ENCODE data around the gene LAMA5.
A peak's percentile ranks its signal among the peaks of the same experiment; 100 is the strongest.
"Not testable (repeated sequence)": the region's sequence is repeated elsewhere in the genome, so short reads cannot be mapped to it uniquely, and the experiment has no call there.

The LAMA5 gene

DNA sequence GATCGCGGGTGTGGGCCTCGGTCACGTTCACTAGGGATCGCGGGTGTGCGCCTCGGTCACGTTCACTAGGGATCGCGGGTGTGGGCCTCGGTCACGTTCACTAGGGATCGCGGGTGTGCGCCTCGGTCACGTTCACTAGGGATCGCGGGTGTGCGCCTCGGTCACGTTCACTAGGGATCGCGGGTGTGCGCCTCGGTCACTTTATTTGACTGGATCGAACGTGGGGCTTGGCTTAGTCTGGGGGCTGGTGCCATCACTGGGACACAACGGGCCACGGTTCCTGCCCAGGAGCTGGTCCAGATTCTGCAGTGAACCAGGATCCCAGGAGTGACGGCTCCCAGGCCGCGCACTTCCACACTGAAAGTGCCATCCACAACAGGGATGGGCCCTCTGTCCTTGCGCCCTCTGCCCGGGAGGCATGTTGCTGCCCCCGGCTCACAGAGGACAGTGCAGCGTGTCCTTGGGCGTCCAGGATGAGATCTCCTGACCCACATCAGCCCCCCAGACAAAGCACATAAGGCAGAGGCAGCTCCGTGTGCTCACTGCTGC, 6.6 kb upstream of the LAMA5 start:
- DNase-seq (ENCODE audit: insufficient read length, low spot score), result not testable (repeated sequence)
- FAIRE-seq, result peak; percentile 64

DNA sequence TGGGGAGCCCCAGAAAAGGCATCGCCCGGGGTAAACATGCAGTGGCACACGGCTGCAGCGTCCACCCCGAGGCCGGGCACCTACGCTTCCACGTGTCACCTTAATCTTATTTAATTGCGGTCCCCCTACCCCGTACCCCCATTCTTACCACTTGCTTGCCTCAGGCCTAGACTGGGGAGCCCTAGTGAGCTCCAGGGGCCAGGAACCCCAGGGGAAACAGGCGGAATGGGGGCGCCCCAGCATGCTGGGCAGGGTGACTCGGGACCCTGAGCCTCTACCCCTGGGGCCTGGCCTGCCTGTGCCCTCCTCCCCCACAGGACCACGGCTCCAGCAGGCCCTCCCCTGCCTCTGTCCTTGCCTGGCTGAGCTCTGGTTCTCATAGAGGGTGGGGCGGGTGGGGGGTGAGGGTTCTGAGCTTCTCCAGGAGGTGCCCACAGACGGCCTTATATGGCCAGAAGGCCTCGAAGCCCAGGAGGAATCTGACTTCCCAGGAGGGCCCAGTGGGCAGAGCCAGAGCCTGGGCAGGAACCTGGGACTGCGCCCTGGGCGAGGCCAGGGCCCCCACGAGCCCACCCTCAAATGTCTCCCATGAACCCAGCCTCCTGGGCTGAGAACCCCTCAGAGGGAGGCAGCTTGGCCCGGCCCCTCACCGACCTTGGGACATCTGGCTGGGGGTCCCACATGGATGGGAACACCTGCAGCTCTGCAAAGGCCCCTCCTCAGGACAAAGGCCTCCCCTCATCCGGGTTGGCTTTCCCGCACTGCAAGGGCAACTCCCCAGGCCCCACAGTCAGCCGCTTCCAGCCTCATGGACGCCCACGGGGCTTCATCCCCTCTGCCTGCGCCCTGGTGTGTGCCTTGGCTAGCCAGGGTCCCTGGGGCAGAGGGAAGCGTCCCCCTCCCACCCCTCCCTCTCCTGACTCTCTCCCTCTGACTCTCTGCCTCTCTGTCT, 5.2 kb upstream of the LAMA5 start:
- no peak for FAIRE-seq
- DNase-seq (ENCODE audit: insufficient read length, low spot score), result no peak

DNA sequence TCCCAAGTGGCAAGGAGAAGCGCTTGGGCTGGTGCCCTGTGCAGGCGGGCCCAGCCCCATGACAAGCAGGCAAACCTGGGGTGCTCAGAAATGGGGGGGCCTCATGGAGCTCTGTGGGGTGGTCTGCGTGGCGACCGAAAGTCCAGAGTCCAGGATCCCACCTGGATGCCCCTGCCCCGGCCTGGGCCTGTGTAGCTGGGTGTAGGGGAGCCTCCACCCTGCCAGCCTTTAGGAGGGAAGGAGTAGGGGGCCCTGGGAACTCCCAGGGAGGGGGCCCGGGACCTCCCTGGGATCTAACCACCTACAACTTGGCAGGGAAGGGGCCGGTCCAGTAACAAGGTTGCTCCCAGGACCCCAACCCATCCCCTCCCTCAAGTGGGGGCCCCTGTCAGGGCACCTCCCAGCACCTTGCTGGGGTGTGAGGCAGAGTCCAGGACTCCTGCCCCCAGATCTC, 4.5 kb upstream of the LAMA5 start:
- DNase-seq (ENCODE audit: insufficient read length, low spot score) (no peak), FAIRE-seq (no peak)

DNA sequence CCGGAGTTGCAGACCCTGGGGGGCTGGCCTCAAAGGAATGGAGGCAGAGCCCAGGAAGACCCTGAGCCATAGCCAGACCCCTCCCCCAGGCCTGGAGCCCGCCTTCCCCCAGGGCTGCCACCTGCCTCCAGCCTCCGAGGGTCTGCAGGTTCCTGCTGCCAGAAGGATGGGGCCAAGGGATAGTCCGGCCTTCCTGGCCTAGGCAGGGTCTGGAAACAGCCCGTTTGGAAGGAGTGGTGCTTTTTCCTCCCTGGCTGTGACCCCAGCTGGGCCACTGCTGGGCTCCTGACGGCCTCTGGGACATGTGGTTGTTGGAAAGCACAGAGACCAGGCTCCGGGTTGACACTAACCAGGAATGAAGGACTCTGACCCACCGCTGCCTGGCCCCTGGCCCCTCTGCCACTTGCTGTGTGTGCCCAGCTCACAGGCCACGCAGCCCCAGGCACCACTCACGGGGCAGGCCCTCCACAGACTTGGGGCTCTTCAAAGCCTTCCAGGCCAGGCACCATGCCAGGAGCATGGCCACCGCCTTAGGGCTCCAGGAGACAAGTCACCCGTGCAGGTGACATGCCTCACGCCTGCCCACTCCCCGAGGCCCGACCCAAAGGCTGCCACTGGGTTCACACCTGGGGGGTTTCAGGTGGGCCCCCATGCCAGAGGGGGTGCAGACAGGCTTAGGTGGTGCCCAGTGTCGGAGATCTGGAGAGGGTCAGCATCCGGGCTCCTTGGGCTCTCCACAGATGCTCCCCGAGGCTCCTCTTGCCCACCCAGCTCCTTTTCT, 3.9 kb upstream of the LAMA5 start:
- DNase-seq (ENCODE audit: insufficient read length, low spot score) (no peak), FAIRE-seq (peak; percentile 72)

DNA sequence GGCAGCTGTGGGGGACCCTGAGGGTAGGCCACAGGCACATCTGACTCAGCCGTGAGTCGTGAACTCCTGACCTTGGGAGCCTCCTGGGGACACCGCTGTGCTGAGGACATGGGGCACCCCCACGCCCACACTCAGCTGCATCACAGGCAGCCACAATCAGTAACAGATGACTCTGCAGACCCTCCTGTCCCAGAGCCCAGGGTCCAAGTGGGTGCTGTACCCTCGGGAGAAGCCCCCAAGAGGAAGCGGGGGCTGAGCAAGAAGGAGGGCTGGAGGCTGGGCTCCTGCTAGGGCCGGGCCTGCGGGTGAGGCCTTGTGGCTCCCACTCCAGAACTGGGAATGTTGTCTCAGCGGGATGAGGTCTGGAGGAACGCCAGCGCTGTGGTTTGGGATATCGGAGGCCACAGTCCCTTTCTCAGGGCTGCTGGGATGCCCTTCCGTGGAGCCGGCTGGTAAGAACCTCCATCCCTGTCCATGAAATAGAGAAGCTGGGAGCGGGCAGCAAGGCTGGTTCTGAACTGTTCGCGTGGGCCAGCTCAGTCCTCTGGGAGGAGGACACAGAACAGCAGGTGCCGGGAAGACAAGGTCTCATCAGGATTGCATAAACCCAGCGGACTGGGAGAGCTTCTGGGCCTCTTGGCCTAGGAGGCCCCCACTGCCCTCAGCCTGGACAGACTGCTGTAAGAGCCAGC, 3.1 kb upstream of the LAMA5 start:
- peak; percentile 86 for FAIRE-seq
- DNase-seq (ENCODE audit: insufficient read length, low spot score), result peak; percentile 79

DNA sequence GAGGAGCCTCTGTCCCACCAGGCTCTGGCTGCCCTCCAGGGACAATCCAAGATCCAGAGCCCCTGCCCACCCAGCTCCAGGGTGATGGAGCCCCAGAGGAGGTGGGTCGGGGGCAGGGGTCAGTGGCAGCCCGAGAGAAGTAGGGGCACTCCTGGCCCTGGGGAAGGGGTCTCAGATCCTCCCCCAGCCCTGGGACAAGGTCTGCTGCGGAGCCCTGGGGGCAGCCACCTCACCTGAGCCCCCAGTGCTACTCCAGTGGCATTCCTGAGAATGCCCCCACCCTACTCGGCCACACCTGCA, 2.7 kb upstream of the LAMA5 start:
- FAIRE-seq (no peak), DNase-seq (ENCODE audit: insufficient read length, low spot score) (no peak)

DNA sequence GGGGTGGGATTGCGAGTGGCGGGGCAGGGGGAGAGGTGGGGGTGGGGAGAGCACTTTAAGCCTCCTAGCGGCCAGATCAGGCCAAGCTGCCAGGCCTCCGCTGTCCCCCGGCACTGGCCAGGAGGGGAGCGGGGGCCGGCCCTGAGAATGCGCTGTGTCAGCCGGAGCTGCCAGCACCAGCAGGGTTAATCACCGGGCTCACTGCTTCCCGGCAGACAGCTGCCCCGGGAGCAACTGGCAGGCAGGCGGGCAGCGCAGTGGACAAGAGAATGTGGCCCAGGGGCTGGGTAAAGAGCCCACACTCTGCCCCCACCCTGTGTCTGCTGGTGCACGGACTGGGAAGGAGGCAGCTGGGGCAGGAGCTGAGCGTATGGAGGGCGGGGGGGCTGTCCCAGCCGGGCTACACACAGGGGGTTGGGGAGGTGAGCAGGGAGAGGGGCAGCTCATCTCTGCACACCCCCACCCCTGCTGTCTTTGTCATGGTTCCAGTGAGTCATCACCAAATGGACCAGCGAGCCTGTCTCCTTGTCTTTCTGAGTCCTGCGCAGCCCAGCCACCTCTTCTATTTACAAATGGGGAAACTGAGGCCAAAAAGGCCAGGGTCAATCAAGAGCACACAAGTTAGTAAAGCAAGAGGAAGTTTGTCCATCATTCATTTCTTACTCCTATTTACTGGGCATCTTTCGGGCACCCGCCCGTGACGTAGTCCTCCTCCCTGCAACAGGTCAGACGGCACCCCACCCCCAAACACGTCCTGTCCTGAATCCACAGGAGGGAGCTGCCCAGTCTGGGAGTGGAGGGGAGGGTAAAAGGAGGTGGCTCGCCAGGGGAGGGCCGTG, 2.1 kb upstream of the LAMA5 start:
- DNase-seq (ENCODE audit: insufficient read length, low spot score) (peak; percentile 96), FAIRE-seq (peak; percentile 98)

DNA sequence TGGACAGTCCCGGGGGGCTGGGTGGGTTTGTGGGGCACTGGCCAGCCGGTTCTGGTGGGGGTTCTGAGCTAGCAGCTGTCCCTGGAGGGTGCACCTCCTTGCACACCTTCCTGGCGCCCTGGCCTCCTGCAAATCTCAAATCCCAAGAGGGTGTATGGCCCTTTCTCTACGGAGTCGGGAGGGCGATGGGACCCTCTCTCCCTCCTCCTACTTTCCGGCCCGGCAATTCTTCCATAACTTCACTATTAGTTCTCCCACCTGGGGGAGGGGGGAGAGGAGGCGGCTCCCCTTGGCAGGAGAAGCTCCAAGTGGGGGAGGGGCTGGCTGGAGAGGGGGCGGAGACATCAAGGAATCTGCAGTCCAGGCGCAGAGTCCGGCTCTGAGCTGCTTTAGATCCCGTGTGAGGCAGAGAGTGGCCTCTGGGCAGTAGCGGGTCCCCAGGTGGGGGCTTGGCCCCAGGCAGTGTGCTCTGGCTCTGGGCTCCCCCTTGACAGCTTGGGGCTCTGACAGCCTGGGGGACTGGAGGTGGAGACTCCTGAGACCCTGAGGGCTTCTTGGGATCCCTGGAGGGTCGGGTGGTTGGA, 1.4 kb upstream of the LAMA5 start:
- FAIRE-seq (peak; percentile 71), DNase-seq (ENCODE audit: insufficient read length, low spot score) (peak; percentile 82)

DNA sequence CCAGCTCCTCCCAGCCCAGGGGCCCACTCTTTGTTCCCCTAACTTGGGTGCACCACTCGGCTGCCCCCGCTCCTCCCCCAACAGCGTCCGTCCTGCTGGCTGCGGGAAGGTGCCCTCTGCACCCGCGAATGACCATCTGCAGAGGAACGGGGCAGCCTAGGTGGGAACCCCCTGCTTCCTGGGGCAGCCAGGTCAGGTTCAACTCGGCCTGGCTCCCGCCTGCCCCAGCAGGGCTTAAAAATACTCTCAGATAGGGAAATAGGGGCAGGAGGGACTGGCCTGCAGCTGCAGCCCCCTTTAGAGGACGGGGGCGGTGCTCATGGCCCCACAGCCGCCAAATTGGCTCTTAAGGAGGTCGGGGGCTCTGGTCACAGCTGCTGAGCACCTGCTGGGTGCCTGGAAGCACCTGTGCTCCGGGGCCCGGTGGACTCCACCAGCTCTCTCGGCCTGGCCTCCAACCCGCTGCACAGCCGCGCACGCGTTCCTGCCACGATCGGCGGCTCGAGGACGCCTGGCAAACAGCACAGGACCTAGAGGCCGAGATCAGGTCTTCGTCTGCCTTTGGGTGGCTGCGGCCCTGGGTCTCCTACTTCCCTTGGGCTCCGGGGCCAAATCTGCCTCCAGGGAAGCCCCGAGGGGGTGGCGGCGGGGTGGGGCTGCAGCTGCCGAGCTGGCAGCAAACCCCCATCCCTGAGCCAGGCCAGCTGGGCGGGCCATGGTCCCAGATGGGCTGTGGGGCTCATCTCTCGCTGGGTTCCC, 700 bp upstream of the LAMA5 start:
- DNase-seq (ENCODE audit: insufficient read length, low spot score) (no peak), FAIRE-seq (peak; percentile 60)

DNA sequence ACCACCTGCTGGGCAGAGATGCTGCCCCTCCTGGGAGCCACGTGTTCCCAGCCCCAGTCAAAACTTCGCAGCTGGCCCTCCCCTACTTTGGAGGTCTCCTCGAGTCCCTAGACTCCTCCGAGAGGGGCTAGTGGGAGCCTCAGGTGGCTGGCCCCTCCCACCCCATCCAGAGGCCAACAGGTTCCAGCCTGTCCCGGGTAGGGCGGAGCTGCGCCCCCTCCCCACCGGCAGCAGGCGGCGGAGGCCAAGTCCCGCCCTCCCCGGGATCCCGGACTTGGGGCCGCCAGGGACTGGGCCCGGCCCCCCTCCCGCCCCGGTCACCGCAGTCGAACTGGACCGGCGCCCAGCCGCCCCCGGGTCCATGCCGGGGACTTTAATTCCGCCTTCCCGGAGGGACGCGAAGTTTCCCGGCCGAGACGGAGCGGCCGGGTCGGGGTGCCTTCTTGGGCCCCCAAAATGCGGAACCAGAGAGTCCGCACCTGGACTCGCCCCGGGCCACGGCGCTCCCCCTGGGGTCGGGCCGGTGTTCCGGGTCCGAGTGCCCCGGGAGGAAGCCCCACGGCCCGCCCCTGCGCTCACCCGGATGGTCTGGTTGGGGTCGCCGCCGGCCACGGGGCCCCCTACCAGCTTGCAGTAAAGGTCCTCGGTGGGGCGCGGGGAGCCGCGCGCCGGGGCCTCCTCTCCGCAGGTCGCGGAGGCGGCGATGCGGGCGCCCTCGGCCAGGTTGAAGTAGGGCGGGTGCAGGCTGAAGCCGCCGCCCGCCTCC, 559 bp downstream of the LAMA5 start:
- peak; percentile 85 for DNase-seq (ENCODE audit: insufficient read length, low spot score)
- FAIRE-seq, result peak; percentile 91

DNA sequence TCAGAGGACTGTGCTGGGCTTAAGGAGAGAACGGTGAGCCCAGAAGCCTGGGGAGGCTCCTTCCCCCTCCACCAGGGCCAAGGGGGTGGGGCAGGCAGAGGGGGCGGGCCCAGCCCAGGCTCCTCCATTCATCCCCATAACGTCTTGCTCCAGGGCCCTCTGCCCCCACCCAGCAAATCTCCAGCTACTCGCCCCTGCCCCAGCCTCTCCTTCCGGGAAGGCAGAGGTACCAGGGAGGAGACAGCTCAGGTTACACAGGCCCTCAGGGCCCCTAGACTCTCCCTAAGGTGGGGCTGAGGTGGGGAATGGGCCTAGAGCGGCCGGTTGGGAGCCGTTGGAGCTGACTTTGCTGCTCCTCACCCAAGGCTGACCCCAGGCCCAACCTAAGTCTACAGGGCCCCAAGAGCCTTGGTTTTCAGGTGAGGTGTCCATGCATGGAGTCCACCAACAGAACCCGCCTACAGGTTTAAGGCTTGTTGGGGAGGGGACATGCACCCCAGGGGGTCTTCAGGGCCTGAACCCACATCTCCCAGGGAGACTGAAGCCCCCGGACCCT, 1.2 kb downstream of the LAMA5 start:
- FAIRE-seq (peak; percentile 94), DNase-seq (ENCODE audit: insufficient read length, low spot score) (peak; percentile 91)

DNA sequence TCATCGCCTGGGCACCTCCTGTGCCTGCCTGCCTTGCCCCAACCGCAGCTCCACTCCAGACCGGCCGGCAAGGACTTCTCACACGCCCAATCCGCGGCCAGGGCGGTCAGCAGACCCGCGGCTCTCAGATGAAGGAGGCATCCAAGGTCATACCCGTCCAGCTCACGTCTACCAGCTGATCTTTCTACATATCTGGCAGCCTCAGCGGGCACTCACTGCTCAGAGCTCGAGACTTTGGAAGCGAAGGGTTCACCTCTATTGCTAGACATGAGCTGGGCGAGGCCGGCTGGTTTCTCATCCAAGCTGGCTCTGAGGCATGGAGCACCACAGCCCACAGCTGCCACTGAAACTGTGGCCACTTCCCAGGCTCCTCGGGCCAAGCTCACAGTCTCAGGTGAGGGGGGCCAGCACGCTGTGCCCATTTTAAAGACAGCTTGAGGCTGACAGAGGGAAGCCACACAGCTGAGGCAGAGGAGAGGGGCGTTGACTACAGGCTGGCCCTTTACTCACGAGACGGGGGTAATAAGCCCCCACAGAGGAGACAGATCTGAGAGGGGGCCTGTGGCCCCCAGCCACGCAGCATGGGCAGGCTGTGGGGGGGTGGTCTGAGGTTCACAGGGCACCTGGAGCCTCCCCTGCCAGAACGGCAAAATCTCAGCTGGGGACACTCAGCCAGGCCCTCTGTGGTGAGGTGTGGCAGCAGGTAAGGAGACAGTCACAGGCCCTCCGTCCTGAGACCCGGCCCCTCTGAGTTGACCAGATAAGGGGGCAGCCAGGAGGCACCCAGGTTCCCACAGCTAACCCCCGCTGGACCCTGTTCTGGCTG, 2.0 kb downstream of the LAMA5 start:
- DNase-seq (ENCODE audit: insufficient read length, low spot score) (no peak), FAIRE-seq (peak; percentile 60)

DNA sequence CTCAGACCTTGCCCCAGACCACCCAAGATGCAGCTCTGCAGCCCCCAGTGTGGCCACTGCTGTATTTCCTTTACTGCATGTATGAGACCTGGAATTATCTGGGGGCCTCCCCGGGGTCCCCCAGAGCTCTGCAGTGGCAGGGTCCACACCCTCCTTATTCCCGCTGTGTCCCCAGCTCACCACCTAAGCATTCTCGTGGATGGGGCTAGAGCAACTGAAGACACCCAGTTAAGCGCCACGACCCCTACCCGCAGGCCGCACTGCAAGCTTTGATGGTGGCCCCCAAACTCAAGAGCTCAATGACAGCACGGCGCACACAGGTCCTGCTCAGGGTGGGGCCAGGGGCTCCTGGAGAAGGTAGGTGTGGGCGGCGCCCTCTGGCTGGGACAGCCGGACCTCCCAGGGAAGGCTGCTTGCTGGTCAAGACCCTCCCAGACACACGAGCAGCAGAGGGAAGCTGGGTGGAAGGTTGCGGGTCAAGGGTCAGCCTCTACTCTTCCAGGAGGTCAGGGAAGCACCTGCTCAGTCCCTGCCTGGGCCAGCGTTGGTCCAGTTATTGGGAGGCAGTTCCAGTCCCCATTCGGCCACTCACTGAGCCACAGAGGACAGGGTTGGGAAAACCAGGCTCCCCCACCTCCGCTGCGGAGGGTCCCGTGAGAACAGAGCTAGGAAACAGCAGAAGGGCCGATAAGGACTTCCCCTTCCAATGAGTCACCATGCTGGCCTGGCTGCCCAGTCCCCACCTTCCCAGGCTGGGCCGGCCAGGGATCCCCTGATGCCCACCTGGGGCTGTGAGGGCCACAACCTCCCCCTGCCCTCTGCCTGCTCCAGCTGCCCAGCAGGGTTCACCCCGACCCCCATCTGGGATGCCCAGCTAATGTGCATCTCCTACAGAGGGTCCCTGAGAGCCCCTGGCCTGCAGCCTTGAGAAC, 2.9 kb downstream of the LAMA5 start:
- FAIRE-seq, result peak; percentile 94
- DNase-seq (ENCODE audit: insufficient read length, low spot score), result no peak

DNA sequence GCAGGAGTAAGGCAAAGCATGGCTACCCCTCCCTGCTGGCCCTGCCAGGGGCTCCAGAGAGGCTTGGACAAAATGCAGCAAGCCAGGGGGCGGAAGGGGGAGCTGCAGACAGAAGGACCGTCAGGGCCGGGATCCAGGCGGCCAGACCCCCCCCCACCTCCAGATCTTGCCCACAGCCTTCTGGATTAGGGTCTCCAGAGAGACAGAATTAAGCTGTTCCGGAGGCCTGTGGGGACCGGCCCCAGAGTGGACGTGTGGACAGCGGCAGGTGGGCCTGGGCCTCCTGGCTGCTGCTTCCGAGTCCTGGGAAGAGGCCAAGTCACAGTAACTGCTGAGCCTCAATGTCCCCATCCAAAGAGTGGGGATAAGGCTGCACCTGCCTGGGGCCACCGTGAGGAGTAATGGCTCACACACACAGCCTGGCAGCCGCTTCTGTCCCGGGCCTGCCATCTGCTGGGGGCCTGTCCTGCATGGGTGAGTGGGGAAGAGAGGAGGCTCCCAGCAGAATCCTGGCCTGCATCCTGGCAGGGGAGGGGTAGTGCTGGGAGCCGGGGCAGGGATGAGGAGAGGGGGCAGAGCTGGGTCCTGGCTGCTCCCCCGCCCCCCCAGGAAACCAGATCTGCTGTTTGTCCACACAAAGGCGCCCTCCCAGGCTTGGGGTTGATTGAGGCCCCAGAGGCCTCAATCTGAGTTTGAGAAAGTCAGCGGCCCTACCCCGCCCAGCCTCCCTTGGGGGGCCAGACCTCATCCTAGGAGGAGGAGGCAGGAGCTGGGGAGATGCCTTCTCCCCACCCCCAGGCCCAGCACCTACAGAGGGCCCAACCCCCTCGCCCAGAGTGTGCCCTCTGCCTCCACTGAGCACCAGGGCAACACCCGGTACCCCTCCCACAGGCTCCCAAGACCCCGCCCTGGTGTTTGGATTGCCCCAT, 3.9 kb downstream of the LAMA5 start:
- FAIRE-seq (peak; percentile 81), DNase-seq (ENCODE audit: insufficient read length, low spot score) (no peak)

DNA sequence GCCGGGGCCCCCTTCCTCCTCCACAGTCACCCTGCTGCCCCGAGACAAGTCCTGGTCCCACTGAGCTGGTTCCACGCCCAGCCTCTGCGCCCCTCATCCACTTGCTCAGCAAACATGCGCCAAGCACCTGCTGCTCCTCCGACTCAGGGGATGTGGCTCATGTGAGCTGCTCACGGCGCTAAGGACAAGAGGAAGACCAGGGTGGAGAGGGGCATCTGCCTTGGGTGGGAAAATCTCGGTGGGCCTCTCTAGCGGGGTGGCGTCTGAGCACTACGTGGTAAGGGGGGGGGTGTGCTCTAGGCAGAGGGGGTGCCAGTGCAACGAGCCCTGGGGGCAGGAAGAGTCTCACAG, 4.5 kb downstream of the LAMA5 start:
- FAIRE-seq (peak; percentile 89), DNase-seq (ENCODE audit: insufficient read length, low spot score) (no peak)
